Measurements from ENCODE around the gene ACIN1.
"Not testable (repeated sequence)": the region's sequence is repeated elsewhere in the genome, so short reads cannot be mapped to it uniquely, and the experiment has no call there.

ACIN1 gene

DNA sequence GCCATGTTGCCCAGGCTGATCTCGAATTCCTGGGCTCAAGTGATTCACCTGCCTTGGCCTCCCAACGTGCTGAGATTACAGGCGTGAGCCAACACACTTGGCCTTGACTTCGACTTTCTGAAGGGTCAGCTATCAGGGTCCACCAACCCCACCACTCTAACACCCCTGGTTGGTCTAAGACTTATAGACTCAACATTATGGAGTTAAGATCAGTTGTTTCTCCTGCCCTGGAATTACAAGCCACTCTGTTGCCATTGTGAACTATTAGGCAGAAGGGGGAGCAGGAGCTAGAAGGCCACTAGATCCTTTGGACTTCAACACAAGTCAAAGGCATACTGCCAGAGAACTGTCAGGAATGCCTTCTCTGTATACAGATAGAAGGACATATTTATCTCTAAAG lies 54.8 kb downstream of the ACIN1 start:
- no peak for DNase-seq

DNA sequence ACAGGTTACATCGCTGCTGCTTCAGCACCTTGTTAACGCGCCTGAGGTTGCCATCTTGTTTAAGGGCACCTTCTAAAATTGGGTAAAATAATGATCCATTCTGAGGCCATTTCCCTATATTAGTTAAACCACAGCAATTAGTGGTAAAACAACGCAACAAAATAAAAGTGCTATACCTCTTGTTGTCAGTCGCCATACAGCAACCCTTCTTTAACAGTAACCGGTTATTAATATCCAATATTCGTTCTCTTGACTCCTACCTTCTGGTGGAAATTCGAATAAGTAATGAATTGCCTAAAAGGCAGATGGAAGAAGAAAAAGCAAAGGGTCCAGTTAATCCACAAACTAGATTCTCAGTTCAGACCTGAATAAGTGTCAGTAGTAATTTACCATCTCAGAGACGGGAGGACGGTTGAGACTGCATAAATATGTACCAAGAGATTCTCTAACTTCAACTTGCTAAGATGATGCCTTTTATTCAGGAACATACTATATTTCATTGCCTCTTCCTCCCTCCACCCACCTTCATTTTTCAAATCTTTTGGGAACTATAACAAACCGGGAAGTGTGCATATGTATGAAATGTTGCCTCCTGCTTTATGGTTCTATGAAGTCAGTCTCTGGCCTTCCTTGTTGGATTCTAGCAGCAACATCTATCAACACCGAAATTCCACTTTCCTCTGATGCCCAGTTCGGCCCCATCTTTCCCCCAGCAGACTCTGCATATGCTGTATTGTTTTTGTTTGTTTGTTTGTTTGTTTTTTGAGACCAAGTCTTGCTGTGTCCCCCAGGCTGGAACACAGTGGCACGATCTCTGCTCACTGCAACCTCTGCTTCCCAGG lies 59.4 kb downstream of the ACIN1 start:
- no peak for DNase-seq

DNA sequence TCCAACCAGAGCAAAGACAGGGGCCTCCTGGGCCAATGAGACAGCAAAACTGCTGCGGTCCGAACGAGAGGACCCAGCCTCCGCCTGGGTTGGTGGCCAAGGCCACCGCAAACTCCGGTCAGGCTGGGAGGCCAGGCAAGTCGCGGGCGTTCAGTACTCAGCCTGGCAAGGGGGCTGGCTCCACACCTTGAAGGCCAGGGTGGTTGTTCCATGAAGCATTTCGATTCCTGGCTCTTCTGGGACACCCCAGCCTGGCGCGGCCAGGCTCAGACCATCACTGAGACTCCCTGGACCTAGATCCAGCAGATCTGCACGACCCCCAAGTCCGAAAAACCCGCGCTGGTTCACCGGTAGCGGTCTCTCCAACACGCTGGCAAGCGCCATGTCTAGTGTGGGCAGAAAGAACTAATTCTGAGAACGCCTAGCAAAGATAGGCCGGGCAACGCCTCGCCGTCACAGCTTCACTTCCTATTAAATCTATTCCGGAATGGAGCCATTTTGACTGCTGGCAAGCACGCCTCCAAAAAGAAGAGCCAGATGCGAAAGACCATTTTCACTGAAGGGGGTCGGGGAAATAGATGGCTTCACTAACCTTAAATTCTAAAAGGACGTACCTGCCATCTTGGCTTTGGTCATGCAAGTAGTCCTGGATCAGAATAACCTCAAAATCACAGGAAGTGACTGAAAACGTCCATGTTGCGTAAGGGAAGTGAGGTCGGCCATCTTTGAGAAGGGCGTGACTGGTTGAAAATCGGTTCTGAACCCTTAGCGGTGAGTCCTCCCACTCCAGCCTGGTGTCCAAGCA lies 60.2 kb downstream of the ACIN1 start, which contains the start of gene PSMB5:
TSS of gene PSMB5 (minus strand) at position 403 of the 805 bp plus-strand sequence. CDS start at position 384, 19 bp downstream.
- DNase-seq, result no peak

DNA sequence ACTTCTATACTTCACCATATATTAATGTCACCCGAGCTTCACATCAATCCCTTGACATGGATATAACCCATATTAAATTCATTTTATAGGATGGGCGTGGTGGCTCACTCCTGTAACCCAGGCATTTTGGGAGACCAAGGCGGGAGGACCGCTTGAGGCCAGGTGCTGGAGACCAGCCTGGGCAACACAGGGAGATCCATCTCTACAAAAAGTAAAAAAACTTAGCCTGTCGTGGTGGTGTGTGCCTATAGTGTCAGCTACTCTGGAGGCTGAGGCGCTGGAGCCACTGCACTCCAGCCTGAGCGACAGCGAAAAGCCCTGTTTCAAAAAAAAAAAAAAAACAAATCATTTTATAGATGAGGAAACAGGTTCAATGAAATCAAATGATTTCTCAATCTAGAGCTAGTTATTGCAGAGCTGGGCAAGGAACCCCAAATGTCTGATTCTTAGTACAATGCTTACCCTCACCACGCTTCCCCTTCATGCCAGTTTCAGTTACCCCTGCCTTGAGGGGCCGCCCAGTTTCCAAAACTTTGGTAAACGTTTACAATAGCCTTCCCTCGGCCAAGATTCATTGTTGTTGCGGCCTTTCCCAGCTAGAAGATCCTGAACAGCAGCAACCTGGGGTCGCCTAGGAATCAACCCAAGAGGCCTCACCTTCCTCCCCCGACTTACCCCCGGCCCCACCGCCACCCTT lies 61.0 kb downstream of the ACIN1 start:
- no peak for DNase-seq

- DNase-seq, result no peak
These were observed 61.6 kb downstream of the ACIN1 start for GRCh38 chr14:23033251-23033727.

DNA sequence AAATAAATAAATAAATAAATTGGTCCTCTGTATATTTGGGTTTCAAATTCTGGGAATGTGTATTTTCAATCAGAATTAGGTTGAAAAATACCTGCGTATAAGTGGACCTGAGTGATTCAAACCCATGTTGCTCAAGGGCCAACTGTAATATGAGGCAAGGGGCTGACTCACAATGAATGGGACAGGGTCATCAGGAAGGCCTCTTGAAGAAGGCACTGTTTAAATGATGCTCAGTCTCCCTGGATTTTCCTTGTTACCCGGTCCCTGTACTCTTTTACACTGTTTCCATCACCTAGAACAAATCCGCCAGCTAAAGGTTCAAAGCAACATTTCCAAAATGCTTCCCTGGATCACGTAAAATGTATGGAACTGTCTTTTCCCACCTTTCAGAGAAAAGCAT lies 64.0 kb downstream of the ACIN1 start:
- DNase-seq, result no peak

DNA sequence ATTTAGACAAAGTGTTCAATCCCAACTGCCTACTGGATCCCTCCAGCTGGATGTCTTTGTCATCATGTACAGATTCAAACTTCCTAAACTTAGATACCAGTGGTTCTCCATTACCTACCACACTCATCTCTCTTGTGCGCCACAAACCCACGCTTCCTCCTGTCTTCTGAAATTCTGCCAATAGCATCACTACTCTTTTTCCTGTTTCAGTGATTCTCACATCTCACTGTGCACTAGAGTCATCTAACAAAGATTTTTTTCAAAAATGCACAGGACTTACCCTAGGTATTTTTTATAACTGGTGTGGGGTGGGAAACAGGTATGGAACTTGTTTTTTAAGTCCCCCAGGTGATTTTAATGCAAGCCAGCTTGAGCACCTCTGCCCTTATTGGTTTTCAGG lies 66.1 kb downstream of the ACIN1 start:
- DNase-seq, result no peak

- DNase-seq, result peak; percentile 93
These were observed 69.7 kb downstream of the ACIN1 start for GRCh38 chr14:23025151-23025814.

GRCh38 chr14:23024612-23025075 lies 70.3 kb downstream of the ACIN1 start:
- peak; percentile 87 for DNase-seq

- no peak for DNase-seq
These were observed 71.2 kb downstream of the ACIN1 start for GRCh38 chr14:23023795-23024152.

GRCh38 chr14:23023022-23023794 lies 71.7 kb downstream of the ACIN1 start:
- no peak for DNase-seq

DNA sequence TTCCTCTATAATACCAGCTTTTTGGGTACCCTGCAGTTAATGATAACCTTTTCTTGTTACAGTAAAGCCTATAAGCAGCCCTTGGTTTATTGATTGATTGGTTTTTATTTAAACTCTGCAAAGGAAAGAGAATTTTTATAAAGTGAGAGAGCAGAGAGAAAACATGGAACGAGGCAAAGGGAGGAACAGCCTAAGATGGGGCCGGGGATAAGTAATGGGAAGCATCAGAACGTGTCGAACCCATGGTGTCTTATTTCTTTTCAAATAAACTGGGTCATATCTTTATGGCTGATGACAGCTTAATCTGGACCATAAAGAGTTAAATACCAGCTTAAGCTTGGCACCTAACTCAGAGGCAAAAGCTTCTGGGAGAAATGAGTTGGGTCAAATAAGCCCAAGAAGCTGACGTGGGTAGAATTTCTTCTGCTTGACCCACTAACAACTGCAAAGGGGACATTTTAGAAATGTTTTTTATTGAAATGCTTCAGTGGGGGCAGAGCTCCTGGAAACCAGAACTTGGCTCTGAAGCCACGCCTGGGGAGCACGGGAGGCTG lies 73.0 kb downstream of the ACIN1 start:
- DNase-seq, result no peak

DNA sequence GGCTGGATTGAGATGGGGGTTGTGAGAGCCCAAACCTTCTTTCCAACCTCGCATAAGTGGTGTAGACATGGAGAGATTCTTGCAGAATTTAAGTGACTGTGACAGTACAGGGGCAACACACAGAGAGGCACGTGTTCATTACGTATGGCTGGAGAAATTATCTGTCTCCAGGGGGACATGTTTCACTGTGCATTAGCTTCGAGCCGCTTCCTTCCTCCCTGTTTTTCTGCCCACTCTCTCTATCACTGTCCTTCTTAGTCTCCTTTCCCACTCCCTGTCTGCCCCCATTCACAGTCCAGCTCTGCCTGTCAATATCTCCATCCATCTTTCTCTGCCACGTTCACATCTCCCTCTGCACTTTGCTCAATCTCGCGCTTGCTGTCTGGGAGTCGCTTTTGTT lies 73.5 kb downstream of the ACIN1 start:
- no peak for DNase-seq

GRCh38 chr14:23020143-23021128 lies 74.5 kb downstream of the ACIN1 start:
- DNase-seq, result no peak

- no peak for DNase-seq
These were observed 76.8 kb downstream of the ACIN1 start for GRCh38 chr14:23018107-23018506.

DNA sequence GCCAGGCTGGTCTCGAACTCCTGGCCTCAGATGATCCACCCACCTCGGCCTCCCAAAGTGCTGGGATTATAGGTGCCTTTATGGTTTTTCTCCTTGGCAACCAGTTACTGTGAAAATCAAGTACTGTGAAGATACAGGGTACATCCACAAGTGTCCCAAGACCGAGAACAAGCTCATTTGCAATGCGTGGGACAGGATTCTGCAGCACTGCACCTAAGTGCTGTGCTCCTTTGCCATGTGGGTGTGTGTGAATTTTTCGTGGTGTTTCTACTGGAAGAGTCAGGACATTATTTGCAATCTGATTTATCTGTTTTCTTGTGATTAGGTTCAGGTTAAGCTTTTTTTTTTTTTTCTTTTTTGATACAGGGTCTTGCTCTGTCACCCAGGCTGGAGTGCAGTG lies 77.8 kb downstream of the ACIN1 start:
- DNase-seq, result no peak

DNA sequence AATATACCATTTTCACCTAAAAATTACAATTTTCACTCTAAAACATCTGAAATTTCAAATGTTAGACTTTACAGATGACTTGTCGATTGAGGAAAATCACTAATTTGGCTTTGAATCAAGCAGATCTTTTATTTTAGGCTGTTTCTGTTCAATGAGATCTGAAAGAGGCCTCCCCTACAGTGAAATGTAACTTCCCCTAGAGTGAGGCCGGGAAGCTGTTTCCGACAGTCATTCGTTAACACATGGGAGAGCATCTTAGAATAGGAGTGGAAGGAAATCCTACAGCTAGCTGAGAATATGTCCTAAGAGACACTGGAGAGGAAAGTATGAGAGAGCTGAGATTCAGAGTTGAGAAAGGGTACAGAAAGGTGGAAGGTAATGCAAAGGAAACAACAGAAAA lies 79.3 kb downstream of the ACIN1 start:
- no peak for DNase-seq

GRCh38 chr14:23013749-23014054 lies 81.2 kb downstream of the ACIN1 start:
- DNase-seq, result not testable (repeated sequence)

DNA sequence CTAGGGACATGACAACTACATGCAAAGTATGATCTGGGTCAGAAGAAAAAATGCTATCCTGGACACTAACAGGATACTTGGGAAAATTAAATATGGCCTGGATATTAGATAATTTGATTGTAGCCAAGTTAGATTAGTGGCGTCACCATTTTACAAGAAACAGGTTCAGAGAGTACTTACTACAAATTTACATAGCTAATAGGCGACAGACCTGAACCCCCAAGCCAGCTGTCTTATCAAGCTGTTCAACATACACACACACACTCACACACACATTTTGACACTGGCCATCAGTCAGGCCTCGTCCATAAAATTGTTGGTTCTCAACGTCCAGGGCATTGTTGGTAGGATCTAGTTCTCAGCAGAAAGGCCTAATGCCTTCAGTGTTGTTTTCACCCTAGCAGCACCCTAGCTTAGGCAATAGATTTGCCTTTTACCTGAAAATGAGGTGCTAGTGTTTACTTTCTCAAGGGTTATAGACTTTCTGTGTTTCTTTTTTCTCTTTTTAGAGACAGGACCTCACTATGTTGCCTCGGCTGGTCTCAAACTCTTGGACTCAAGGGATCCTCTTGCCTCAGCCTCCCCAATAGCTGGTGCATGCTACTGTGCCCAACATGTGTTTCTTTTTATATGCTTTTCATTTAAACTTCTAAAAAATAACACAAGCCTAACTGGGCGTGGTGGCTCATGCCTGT lies 81.7 kb downstream of the ACIN1 start:
- DNase-seq, result no peak

Data from NCI-H1694 (cell line).